ENCODE data around the gene RDH13.
"Not testable (repeated sequence)": the region's sequence is repeated elsewhere in the genome, so short reads cannot be mapped to it uniquely, and the experiment has no call there.

The RDH13 gene

DNA sequence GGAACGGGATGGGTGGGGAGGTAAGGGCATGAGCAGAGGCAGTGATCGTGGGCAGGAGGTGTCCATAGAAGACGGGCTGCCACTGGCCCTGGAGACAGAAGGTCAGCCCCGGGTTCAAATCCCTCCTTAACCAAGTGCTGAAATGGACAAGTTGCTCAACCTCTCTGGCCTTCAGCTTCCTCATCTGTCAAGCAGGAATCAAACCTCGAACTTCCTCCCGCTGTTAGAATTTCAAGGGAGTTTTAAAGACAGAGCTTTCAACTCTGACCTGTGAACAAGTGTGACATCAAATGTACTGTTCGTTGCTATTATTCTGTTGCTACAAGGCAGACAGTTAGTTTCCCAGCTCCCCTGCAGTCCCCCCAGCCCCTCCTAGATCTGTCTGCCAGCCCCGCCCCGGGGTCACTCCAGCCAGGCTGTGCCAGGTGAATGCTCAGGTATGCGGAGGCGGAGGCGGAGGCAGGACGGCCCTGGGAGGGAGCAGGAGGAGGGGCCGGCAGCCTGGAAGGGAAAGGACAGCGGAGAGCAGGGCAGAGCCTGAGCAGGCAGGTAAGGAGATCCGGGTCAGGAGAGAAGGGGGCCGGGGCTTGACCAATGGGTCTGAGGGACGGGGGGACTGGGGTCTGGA lies 12.5 kb upstream of the RDH13 start, which contains the start of gene EPS8L1:
TSS of gene EPS8L1 (plus strand) at position 499 of the 628 bp plus-strand sequence. CDS start 576 bp downstream, outside the sequence.
- no peak for DNase-seq

DNA sequence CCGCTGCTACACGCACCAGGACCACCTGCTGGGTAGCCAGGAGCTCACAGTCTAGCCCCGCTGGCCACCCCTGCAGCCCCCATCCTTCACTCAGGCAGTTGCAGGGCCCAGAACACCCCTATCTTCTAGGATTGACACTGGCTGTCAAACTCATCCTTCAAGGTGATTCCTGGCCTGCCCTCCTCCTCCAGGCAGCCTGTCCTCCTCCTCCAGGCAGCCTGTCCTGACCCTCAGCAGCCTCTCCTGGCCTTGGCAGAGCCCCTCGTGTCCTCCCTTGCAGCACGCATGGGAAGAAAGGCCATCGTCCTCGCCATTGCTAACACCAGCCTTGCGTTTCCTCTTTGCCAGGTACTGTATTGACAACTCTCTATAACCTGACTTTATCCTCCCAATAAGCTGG lies 9.0 kb upstream of the RDH13 start:
- no peak for DNase-seq

GRCh38 chr19:55071129-55071502 lies 8.2 kb upstream of the RDH13 start:
- peak; percentile 45 for DNase-seq

- DNase-seq = no peak
Observed at GRCh38 chr19:55070466-55071128, 7.6 kb upstream of the RDH13 start.

DNA sequence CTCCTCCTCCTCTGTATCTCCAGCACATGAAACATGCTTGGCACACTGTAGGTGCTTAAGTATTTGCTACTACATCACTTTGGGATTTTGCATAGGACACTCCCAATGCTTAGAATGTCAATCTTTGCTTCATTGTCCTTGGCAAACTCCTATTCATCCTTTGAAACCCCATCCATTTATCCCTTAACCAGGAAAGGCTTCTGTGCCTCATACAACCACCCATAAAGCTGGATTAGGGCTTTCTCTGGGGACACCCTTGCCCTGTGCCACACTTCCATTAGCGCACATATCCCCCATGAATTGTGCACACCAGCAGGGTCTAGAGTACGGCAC lies 6.9 kb upstream of the RDH13 start:
- DNase-seq = no peak

DNA sequence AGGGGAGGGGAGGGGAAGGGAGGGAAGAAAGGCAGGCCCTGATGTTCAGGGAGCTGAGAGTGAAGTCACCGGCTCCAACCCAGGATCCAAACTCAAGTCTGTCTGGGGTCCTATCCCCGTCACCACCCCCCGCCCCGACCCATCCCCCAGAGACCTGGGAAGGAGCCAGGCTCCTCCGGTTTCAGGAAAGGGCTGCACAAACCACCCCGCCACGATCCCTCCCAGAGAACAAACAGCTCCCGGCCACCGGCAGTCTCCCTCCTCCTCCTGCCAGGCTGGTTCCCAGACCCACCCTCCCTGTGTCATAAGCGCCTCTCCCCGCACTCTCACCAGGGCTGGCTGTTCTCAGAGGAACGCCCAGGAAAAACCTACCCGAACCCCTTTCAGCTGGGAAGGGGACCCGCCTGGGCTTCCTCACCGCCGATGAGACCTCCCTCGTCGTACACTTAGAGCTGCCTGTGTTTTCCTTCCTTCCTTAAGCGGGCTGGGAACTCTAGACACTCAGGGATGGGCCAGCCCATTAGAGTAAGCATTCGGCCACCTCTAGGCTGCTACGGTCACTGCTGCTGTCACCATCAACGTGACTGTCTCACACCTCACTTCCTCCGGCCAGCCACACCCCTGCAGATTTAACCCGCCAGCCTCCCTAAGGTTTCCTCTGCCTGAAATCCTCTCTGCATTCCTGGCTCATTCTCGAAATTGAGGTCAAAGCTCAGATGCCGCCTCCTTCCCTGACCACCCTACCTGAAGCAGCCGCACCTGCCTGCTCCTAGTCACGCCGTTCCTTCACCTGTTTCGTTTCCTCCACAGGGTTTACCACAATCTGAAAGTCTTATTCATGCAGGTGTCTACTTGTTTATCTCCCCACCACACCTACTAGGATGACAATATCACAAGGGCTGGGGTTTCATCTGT lies 6.3 kb upstream of the RDH13 start:
- DNase-seq = no peak

DNA sequence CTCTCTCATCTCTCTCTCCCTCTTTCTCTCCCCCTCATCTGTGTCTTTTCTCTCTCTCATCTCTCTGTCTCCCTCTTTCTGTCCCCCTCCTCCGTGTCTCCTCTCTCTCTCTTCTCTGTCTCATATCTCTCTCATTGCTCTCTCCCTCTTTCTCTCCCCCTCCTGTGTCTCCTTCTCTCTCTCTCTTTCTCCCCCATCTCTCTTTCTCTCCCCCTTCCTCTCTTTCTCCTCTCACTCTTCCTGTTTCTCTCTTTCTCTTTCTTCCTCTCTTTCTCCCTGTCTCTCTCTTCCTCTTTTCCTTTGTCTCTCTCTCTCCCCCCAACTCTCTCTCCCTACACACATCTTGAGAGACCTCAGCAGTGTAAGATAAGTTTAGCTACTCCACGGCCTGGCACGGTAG lies 4.9 kb upstream of the RDH13 start:
- DNase-seq = no peak

- no peak for DNase-seq
Observed at GRCh38 chr19:55066107-55066709, 3.3 kb upstream of the RDH13 start.

GRCh38 chr19:55065516-55065915 lies 2.6 kb upstream of the RDH13 start:
- DNase-seq = not testable (repeated sequence)

DNA sequence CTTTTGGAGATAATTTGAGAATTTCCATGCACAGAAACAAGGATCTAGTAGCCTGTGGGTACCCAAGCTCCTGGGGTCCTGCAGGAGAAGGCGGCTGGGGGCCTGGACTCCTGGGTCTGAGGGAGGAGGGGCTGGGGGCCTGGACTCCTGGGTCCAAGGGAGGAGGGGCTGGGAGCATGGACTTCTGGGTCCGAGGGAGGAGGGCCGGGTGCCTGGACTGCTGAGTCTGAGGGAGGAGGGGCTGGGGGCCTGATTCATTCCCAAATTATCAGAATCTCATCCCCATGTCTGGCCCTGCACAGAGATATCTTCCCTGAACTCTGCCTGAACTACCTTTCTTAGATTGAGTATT lies 520 bp upstream of the RDH13 start:
- DNase-seq = no peak

- DNase-seq = not testable (repeated sequence)
Observed at GRCh38 chr19:55060287-55060686, 2.7 kb downstream of the RDH13 start.

- peak; percentile 36 for DNase-seq
Observed at GRCh38 chr19:55058781-55059610, 4.0 kb downstream of the RDH13 start.

- DNase-seq = no peak
Observed at GRCh38 chr19:55056827-55057226, 6.1 kb downstream of the RDH13 start.

- DNase-seq = no peak
Observed at GRCh38 chr19:55053735-55054134, 9.2 kb downstream of the RDH13 start.

GRCh38 chr19:55050749-55051532 lies 12.0 kb downstream of the RDH13 start:
- DNase-seq = no peak

GRCh38 chr19:55048446-55048845 lies 14.5 kb downstream of the RDH13 start:
- no peak for DNase-seq

GRCh38 chr19:55047951-55048350 lies 15.0 kb downstream of the RDH13 start:
- DNase-seq = no peak

DNA sequence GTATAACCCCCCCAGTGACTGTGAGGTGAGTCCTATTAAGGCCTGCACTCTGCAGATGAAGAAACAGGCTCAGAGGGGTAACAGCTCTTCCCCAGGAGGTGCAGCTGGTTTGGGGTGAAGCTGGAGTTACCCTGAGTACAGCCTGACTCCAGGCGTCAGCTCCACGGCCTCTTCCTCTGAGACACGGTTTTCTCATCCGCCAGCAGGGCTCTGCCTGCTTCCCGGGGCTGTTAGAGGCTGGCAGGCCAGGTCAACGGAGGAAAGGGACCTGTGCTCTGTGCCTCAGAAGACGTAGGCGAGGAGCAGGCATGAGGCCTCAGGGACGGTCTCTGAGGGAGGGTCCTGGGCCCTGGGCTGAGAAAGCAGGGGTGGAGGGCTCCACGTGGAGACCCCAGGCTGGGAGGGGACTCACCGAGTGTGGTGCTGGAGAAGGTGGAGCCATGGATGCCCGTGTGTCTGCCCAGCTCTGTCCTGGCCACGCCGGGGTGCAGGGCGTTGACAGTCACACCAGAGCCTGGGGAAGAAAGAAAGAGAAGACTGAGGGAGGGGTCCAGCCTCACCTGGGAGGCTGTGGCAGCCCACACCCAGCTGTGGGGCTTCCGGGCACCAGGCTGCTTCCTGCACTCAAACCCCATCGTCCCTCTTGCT lies 15.8 kb downstream of the RDH13 start:
- no peak for DNase-seq

GRCh38 chr19:55044771-55045716 lies 17.9 kb downstream of the RDH13 start:
- no peak for DNase-seq

DNA sequence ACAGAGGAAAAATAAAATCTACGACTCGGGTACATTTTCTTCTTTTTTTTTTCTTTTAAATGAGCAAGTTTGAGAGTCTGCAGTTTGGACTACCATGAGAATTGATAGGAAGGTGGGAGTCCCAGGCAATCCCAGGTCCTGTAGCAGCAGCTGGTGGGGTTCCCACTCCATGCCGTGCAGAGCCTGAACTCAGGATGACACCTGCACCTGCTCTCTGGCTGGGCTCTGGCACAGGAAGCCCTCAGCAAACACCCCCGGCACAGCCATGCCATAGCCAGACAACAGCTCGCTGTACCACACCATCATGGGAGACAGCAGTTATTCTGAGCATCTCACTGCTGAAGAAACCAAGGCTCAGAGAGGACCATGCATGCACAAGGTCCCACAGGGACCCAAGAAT lies 18.7 kb downstream of the RDH13 start:
- no peak for DNase-seq
